GM23338 (cell line): ENCODE data around the gene SULT1B1.

Experiments
- CREB1 ChIP-seq: fragments of 250-450 bp; sonication (Bioruptor Pico); IDR thresholded peaks from 2 replicates; pipeline ENCODE4 v1.5.0; 2020; ENCODE audit warnings: low read depth, mild to moderate bottlenecking, moderate library complexity
- ETS1 ChIP-seq: IDR thresholded peaks from 2 replicates; pipeline ENCODE4 v1.6.1; 2016; ENCODE audit warnings: antibody characterized with exemption
- EZH2 ChIP-seq: fragments of 200-600 bp; sonication (generic); IDR thresholded peaks from one replicate; pipeline ENCODE4 v1.8.0; 2017; ENCODE audit warnings: antibody characterized with exemption, mild to moderate bottlenecking, low read depth; ENCODE audit not compliant: unreplicated experiment
- EZH2phosphoT487 ChIP-seq: fragments of 200-600 bp; sonication (generic); IDR thresholded peaks from one replicate; pipeline ENCODE4 v1.8.1; 2018; ENCODE audit warnings: antibody characterized with exemption; ENCODE audit not compliant: unreplicated experiment
- JUNB ChIP-seq: IDR thresholded peaks from one replicate; pipeline ENCODE4 v1.6.1; 2016; ENCODE audit warnings: antibody characterized with exemption; ENCODE audit not compliant: unreplicated experiment
- POLR2AphosphoS5 ChIP-seq: IDR thresholded peaks from 2 replicates; pipeline ENCODE4 v1.6.1; 2016; ENCODE audit warnings: antibody characterized with exemption, low read depth
- STAT1 ChIP-seq: IDR thresholded peaks from one replicate; pipeline ENCODE4 v1.6.1; 2016; ENCODE audit warnings: antibody characterized with exemption; ENCODE audit not compliant: unreplicated experiment
- ZNF114 ChIP-seq: fragments of 250-450 bp; sonication (Bioruptor Pico); IDR thresholded peaks from 2 replicates; pipeline ENCODE4 v1.5.0; 2020; ENCODE audit warnings: mild to moderate bottlenecking, moderate library complexity
- ZNF331 ChIP-seq: fragments of 250-450 bp; sonication (Bioruptor Pico); IDR thresholded peaks from 2 replicates; pipeline ENCODE4 v1.5.0; 2020; ENCODE audit warnings: low read depth, mild to moderate bottlenecking, moderate library complexity
- ZNF462 ChIP-seq: fragments of 250-450 bp; sonication (Bioruptor Pico); IDR thresholded peaks from 2 replicates; pipeline ENCODE4 v1.5.0; 2020; ENCODE audit warnings: mild to moderate bottlenecking, moderate library complexity
- TF ChIP-seq, protein P1 (sequence below), 2 experiments: fragments of 200-600 bp in 1 of 2; sonication (generic) in 1 of 2; conservative IDR thresholded peaks; 2 replicates each; pipeline versions ENCODE4 v1.5.1 to v1.6.1; 2016 to 2017; ENCODE audit warnings: antibody characterized with exemption in 2 of 2, low read depth in 2 of 2, mild to moderate bottlenecking in 2 of 2, moderate library complexity in 1 of 2
- TF ChIP-seq, protein P2 (sequence below): IDR thresholded peaks from one replicate; pipeline ENCODE4 v1.6.1; 2018; ENCODE audit warnings: antibody characterized with exemption; ENCODE audit not compliant: unreplicated experiment

- no peak for TF ChIP-seq EZH2phosphoT487
- TF ChIP-seq, protein P1, sequence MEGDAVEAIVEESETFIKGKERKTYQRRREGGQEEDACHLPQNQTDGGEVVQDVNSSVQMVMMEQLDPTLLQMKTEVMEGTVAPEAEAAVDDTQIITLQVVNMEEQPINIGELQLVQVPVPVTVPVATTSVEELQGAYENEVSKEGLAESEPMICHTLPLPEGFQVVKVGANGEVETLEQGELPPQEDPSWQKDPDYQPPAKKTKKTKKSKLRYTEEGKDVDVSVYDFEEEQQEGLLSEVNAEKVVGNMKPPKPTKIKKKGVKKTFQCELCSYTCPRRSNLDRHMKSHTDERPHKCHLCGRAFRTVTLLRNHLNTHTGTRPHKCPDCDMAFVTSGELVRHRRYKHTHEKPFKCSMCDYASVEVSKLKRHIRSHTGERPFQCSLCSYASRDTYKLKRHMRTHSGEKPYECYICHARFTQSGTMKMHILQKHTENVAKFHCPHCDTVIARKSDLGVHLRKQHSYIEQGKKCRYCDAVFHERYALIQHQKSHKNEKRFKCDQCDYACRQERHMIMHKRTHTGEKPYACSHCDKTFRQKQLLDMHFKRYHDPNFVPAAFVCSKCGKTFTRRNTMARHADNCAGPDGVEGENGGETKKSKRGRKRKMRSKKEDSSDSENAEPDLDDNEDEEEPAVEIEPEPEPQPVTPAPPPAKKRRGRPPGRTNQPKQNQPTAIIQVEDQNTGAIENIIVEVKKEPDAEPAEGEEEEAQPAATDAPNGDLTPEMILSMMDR (conservative IDR thresholded peaks at IDR 0.05; ENCODE audit: low read depth in 2 of 2), result no peak
- TF ChIP-seq CREB1, result no peak
- TF ChIP-seq POLR2AphosphoS5, result no peak
- TF ChIP-seq, protein P2, sequence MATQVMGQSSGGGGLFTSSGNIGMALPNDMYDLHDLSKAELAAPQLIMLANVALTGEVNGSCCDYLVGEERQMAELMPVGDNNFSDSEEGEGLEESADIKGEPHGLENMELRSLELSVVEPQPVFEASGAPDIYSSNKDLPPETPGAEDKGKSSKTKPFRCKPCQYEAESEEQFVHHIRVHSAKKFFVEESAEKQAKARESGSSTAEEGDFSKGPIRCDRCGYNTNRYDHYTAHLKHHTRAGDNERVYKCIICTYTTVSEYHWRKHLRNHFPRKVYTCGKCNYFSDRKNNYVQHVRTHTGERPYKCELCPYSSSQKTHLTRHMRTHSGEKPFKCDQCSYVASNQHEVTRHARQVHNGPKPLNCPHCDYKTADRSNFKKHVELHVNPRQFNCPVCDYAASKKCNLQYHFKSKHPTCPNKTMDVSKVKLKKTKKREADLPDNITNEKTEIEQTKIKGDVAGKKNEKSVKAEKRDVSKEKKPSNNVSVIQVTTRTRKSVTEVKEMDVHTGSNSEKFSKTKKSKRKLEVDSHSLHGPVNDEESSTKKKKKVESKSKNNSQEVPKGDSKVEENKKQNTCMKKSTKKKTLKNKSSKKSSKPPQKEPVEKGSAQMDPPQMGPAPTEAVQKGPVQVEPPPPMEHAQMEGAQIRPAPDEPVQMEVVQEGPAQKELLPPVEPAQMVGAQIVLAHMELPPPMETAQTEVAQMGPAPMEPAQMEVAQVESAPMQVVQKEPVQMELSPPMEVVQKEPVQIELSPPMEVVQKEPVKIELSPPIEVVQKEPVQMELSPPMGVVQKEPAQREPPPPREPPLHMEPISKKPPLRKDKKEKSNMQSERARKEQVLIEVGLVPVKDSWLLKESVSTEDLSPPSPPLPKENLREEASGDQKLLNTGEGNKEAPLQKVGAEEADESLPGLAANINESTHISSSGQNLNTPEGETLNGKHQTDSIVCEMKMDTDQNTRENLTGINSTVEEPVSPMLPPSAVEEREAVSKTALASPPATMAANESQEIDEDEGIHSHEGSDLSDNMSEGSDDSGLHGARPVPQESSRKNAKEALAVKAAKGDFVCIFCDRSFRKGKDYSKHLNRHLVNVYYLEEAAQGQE, result no peak
- no peak for TF ChIP-seq JUNB
- no peak for TF ChIP-seq EZH2
- no peak for TF ChIP-seq ZNF331
- no peak for TF ChIP-seq ZNF114 (CRISPR knock-in tag)
- no peak for TF ChIP-seq STAT1
- no peak for TF ChIP-seq ETS1
- no peak for TF ChIP-seq ZNF462
Measured at GRCh38 chr4:69726971-69727370, 33.4 kb downstream of the SULT1B1 start.
